ENCODE data around the gene WIPI1.
"Not testable (repeated sequence)": the region's sequence is repeated elsewhere in the genome, so short reads cannot be mapped to it uniquely, and the experiment has no call there.

WIPI1 gene

GRCh38 chr17:68495081-68495480 lies 37.8 kb upstream of the WIPI1 start:
- no peak overlapping the region for H3K27ac ChIP-seq
- H3K4me3 ChIP-seq: no peak overlapping the region
- TF ChIP-seq, protein P1, sequence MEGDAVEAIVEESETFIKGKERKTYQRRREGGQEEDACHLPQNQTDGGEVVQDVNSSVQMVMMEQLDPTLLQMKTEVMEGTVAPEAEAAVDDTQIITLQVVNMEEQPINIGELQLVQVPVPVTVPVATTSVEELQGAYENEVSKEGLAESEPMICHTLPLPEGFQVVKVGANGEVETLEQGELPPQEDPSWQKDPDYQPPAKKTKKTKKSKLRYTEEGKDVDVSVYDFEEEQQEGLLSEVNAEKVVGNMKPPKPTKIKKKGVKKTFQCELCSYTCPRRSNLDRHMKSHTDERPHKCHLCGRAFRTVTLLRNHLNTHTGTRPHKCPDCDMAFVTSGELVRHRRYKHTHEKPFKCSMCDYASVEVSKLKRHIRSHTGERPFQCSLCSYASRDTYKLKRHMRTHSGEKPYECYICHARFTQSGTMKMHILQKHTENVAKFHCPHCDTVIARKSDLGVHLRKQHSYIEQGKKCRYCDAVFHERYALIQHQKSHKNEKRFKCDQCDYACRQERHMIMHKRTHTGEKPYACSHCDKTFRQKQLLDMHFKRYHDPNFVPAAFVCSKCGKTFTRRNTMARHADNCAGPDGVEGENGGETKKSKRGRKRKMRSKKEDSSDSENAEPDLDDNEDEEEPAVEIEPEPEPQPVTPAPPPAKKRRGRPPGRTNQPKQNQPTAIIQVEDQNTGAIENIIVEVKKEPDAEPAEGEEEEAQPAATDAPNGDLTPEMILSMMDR (IDR thresholded peaks at IDR 0.05): no peak
- DNase-seq (ENCODE audit: low spot score): no peak

DNA sequence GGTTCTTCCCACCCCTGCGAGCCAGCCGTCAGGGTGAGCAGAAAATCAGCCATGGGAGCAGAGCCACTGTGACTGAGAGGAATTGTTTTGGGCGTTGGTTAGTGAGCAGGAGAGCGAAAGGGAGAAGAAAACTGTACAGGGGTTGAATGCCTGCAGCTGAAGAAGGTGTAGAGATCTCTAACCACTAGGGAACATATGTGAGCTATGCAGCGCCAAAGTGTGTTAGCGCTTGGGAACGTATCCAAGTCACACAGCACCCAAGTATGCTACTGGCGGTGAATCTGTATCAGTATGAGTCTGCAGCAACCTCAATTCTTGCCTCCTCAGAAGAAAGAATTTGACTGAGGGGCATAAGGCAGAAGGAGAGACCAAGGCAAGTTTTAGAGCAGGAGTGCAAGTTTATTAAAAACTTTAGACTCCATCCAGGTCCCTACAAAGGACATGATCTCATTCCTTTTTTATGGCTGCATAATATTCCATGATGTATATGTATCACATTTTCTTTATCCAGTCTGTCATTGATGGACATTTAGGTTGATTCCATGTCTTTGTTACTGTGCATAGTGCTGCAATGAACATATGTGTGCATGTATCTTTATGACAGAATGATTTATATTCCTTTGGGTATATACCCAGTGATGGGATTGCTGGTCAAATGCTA lies 35.2 kb upstream of the WIPI1 start:
- peak overlapping the region in 1 of 2 donors; percentile 52 for H3K27ac ChIP-seq
- DNase-seq (ENCODE audit: low spot score); H3K4me3 ChIP-seq: not testable (repeated sequence)

DNA sequence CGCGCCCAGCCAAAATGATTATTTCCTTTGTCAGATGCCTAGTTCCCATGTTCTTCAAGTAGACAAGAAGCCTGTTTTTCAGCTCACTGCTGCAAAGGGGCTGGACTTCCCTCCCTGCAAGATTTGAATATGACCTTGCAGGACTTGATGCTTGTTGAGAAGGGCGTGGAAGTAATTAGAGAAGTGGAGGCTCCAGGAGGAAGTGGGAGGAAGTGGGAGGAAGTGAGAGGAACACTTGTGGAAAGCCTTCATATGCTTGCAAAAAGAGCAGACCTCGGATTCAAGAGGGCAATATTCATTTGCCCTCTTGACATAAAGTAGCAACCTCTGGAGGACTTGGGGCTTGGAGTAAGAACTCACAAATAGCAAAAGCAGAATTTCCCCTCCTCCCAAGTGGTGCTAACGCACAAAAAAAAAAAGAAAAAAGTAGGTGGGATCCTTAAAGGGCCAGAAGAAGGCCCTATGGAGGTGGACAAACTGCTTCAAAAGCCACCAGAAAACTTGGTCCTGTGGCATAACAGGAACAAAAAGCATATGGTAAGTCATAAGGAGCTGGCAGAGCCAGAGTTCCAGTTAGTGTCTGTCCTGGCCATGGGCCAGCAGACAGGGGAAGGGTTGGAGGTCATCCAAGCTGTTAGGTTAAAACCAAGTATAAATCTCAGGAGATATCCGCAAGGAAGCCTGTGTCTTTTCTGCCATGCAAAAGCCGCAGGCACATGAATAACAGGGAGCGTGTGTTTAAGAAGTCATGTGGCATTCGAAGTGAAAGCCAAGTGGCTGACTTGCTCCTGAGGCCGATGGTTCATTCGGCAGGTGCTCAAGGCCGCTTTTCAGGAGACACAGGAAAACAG lies 34.3 kb upstream of the WIPI1 start:
- peak overlapping the region in 1 of 2 donors; percentile 54 for H3K27ac ChIP-seq
- H3K4me3 ChIP-seq: no peak overlapping the region
- DNase-seq (ENCODE audit: low spot score): no peak
- TF ChIP-seq, protein P1 (IDR thresholded peaks at IDR 0.05): no peak

- no peak for DNase-seq (ENCODE audit: low spot score)
- peak overlapping the region in 1 of 2 donors; percentile 35 for H3K27ac ChIP-seq
- no peak overlapping the region for H3K4me3 ChIP-seq
- TF ChIP-seq, protein P1 (IDR thresholded peaks at IDR 0.05): no peak
Measured at GRCh38 chr17:68489919-68490318, 32.6 kb upstream of the WIPI1 start.

DNA sequence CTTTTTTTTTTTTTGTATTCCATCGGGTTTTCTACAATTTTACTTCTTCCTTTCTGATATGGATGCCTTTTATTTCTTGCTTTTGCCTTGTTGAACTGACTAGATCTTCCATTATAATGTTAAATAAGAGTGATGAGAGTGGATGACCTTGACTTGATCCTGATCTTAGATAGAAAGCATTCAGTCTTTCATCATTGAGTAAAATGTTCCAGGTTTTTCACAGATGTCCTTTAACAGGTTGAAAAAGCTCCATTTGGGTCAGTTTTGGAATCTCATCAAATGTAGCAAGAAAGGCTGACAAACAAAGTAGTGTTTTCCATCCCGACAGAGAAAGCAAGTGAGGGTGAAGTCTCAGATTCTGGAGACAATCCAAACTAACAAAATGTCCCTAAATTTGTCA lies 27.2 kb upstream of the WIPI1 start:
- TF ChIP-seq, protein P1 (IDR thresholded peaks at IDR 0.05): no peak
- DNase-seq (ENCODE audit: low spot score): no peak
- no peak overlapping the region for H3K4me3 ChIP-seq
- no peak overlapping the region for H3K27ac ChIP-seq

DNA sequence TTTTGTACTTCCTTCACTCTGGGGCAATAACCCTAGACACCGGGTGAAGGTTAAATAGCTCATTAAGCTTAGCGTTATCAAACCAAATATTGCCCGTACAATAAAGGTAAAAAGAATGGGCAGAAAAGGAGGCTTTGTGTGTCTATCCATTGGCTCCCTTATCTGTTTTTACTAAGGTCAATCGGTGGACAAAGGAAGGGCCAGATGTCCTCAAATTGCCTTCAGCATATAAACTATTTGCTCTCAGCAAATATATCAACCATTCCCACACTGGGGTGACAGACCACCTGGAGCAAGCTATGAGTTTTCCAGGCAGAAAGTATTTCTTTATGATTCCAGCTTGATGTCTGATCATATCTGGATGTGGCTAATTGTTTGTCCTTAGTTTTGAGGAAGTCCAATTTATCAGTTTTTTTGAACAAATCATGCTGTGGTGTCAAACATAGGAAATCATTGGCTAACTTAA lies 25.3 kb upstream of the WIPI1 start:
- TF ChIP-seq, protein P1 (IDR thresholded peaks at IDR 0.05): no peak
- no peak for DNase-seq (ENCODE audit: low spot score)
- H3K4me3 ChIP-seq: no peak overlapping the region
- H3K27ac ChIP-seq: no peak overlapping the region

- H3K27ac ChIP-seq: no peak overlapping the region
- H3K4me3 ChIP-seq: no peak overlapping the region
- TF ChIP-seq, protein P1 (IDR thresholded peaks at IDR 0.05): no peak
- DNase-seq (ENCODE audit: low spot score): no peak
Measured at GRCh38 chr17:68480885-68481284, 23.6 kb upstream of the WIPI1 start.

Measured in coronary artery (tissue), 2 donors.